ENCODE measurements around the gene HSPB2.

The HSPB2 gene

GRCh38 chr11:111938687-111939160, 26.2 kb downstream of the HSPB2 start:
- no peaks in the 10 kb centered on the region for H3K27me3 ChIP-seq
- TF ChIP-seq CTCF (IDR thresholded peaks at IDR 0.05; ENCODE audit: low read depth, low read length) = no peak
- H3K4me1 ChIP-seq = peaks cover 32% of the 10 kb centered on the region
- H3K9me3 ChIP-seq = no peaks in the 10 kb centered on the region
- H3K36me3 ChIP-seq = no peaks in the 10 kb centered on the region
- H3K4me3 ChIP-seq (ENCODE audit: low read depth, low read length) = peak overlapping the region; percentile 79
- DNase-seq = no peak

- DNase-seq = peak; percentile 65
- H3K4me1 ChIP-seq = peaks cover 32% of the 10 kb centered on the region
- TF ChIP-seq CTCF (IDR thresholded peaks at IDR 0.05; ENCODE audit: low read depth, low read length) = no peak
- H3K27me3 ChIP-seq = no peaks in the 10 kb centered on the region
- H3K36me3 ChIP-seq = peaks cover 3% of the 10 kb centered on the region; the same call in 1 of the 2 replicates
- peak overlapping the region; percentile 27; the same call in 1 of the 2 replicates for H3K4me3 ChIP-seq (ENCODE audit: low read depth, low read length)
- H3K9me3 ChIP-seq = no peaks in the 10 kb centered on the region
These were observed 27.5 kb downstream of the HSPB2 start for GRCh38 chr11:111939836-111940604.

- Histone ChIP-seq H3K4me3 (ENCODE audit: low read depth, low read length) (no peak overlapping the region), H3K4me1 (peaks cover 32% of the 10 kb centered on the region), H3K36me3 (peaks cover 3% of the 10 kb centered on the region; the same call in 1 of the 2 replicates), H3K9me3 (no peaks in the 10 kb centered on the region), H3K27me3 (no peaks in the 10 kb centered on the region)
- TF ChIP-seq CTCF (IDR thresholded peaks at IDR 0.05; ENCODE audit: low read depth, low read length) = no peak
- peak; percentile 63 for DNase-seq
These were observed 29.4 kb downstream of the HSPB2 start for GRCh38 chr11:111941963-111942362.

GRCh38 chr11:111942829-111943228, 30.3 kb downstream of the HSPB2 start:
- H3K4me1 ChIP-seq = peaks cover 29% of the 10 kb centered on the region
- no peak for TF ChIP-seq CTCF (IDR thresholded peaks at IDR 0.05; ENCODE audit: low read depth, low read length)
- H3K4me3 ChIP-seq (ENCODE audit: low read depth, low read length) = no peak overlapping the region

GRCh38 chr11:111944139-111944538, 31.6 kb downstream of the HSPB2 start:
- DNase-seq = no peak
- peaks cover 3% of the 10 kb centered on the region; the same call in 1 of the 2 replicates for H3K36me3 ChIP-seq
- TF ChIP-seq CTCF (IDR thresholded peaks at IDR 0.05; ENCODE audit: low read depth, low read length) = no peak
- no peaks in the 10 kb centered on the region for H3K9me3 ChIP-seq
- H3K27me3 ChIP-seq = no peaks in the 10 kb centered on the region
- no peak overlapping the region for H3K4me3 ChIP-seq (ENCODE audit: low read depth, low read length)
- H3K4me1 ChIP-seq = peaks cover 26% of the 10 kb centered on the region

More at GRCh38 chr11:111942829-111943228, 30.3 kb downstream of the HSPB2 start:
- no peak for DNase-seq
- H3K9me3 ChIP-seq = no peaks in the 10 kb centered on the region
- H3K36me3 ChIP-seq = peaks cover 3% of the 10 kb centered on the region; the same call in 1 of the 2 replicates
- H3K27me3 ChIP-seq = no peaks in the 10 kb centered on the region

- no peak for TF ChIP-seq CTCF (IDR thresholded peaks at IDR 0.05; ENCODE audit: low read depth, low read length)
- H3K27me3 ChIP-seq = no peaks in the 10 kb centered on the region
- peaks cover 3% of the 10 kb centered on the region; the same call in 1 of the 2 replicates for H3K36me3 ChIP-seq
- no peak overlapping the region for H3K4me3 ChIP-seq (ENCODE audit: low read depth, low read length)
- peaks cover 21% of the 10 kb centered on the region for H3K4me1 ChIP-seq
- H3K9me3 ChIP-seq = no peaks in the 10 kb centered on the region
- no peak for DNase-seq
These were observed 32.1 kb downstream of the HSPB2 start for GRCh38 chr11:111944651-111945051.
